Cardiac fibroblast (primary cell): ENCODE data around the gene PCDHGA1.

Experiments used
- DNase-seq, 2 donors: peaks; one replicate each; pipeline versions ENCODE4 v3.0.0 to v3.0.0-alpha.2; 2010; ENCODE audit warnings: low read depth in 2 of 2
- H3K4me3 ChIP-seq, 2 donors: replicated peaks in 1 of 2; 1 replicate in 1 of 2; 2 replicates in 1 of 2; pipeline ENCODE4 v1.5.1; 2011; ENCODE audit warnings: low read depth in 2 of 2, low read length in 2 of 2, mild to moderate bottlenecking in 2 of 2, moderate library complexity in 1 of 2
- TF ChIP-seq, protein P1 (sequence below): IDR thresholded peaks from one replicate; pipeline ENCODE4 v1.5.1; 2011; ENCODE audit warnings: low read depth, mild to moderate bottlenecking, low read length, inconsistent platforms

Gene PCDHGA1

DNA sequence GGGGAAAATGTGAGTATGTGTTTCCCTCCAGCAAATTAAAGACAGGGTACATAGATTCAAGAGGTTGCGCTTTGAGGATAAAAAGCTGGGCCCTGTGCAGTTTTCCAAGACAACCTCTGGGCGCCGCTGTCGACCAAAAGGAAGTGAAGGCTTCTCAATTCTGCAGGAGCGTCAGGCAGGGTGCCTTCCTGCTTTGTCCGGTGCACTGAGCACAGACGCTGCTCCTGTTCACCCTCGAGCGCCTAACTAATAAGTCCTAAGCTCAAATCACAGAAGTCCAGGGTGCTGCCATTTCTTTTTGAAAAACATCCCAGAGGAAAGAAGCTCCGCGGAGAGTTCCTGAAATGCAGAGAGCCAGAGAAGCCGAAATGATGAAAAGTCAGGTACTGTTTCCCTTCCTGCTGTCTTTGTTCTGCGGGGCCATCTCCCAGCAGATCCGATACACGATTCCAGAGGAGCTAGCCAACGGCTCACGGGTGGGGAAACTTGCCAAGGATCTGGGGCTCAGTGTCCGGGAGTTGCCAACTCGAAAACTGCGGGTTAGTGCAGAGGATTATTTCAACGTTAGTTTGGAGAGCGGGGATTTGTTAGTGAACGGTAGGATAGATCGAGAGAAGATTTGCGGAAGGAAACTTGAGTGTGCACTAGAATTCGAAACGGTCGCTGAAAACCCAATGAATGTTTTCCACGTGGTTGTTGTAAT is 19.8 kb downstream of the PCDHGA1 start, which contains the start of gene PCDHGB1:
TSS of gene PCDHGB1 (plus strand) at position 183 of the 703 bp plus-strand sequence. CDS start at position 345, 162 bp downstream.
- TF ChIP-seq, protein P1, sequence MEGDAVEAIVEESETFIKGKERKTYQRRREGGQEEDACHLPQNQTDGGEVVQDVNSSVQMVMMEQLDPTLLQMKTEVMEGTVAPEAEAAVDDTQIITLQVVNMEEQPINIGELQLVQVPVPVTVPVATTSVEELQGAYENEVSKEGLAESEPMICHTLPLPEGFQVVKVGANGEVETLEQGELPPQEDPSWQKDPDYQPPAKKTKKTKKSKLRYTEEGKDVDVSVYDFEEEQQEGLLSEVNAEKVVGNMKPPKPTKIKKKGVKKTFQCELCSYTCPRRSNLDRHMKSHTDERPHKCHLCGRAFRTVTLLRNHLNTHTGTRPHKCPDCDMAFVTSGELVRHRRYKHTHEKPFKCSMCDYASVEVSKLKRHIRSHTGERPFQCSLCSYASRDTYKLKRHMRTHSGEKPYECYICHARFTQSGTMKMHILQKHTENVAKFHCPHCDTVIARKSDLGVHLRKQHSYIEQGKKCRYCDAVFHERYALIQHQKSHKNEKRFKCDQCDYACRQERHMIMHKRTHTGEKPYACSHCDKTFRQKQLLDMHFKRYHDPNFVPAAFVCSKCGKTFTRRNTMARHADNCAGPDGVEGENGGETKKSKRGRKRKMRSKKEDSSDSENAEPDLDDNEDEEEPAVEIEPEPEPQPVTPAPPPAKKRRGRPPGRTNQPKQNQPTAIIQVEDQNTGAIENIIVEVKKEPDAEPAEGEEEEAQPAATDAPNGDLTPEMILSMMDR = peak; percentile 57
- H3K4me3 ChIP-seq = peak within 1 kb of the TSS in 1 of 2 donors; percentile 42
- peak; percentile 49 to 69 for DNase-seq

DNA sequence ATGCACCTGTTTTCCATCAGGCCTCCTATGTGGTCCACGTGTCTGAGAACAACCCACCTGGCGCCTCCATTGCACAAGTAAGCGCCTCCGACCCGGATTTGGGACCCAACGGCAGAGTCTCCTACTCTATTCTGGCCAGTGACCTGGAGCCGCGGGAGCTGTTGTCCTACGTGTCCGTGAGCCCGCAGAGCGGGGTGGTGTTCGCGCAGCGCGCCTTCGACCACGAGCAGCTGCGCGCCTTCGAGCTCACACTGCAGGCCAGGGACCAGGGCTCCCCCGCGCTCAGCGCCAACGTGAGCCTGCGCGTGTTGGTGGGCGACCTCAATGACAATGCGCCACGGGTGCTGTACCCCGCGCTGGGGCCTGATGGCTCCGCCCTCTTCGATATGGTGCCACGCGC is 21.3 kb downstream of the PCDHGA1 start:
- no peak for DNase-seq
- TF ChIP-seq, protein P1 = no peak

DNA sequence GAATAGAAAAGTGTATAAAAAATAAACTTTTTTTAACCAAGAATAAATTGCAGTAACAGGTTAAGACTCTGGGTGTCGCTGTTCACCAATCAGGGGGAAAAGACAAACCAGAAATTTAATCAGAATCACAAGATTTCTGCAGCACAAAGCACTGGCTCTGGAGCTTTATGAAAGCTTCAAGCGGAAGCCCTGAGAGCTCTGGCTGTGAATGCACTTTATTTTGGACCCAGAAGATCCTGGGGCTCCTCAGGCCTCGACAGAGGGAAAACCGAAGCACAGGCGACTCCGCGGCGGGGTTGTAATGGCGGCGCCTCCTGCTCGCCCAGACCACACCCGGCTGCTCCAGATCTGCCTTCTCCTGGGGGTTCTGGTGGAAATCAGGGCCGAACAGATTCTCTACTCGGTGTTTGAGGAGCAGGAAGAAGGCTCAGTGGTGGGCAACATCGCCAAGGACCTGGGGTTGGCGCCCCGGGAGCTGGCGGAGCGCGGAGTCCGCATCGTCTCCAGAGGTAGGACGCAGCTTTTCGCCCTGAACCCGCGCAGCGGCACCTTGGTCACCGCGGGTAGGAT is 24.7 kb downstream of the PCDHGA1 start, which contains the start of gene PCDHGA4:
TSS of gene PCDHGA4 (plus strand) at position 122 of the 570 bp plus-strand sequence. CDS start at position 209, 87 bp downstream.
- TF ChIP-seq, protein P1 = peak; percentile 56

More for the DNA sequence above, 21.3 kb downstream of the PCDHGA1 start:
- H3K4me3 ChIP-seq = no peak overlapping the region

DNA sequence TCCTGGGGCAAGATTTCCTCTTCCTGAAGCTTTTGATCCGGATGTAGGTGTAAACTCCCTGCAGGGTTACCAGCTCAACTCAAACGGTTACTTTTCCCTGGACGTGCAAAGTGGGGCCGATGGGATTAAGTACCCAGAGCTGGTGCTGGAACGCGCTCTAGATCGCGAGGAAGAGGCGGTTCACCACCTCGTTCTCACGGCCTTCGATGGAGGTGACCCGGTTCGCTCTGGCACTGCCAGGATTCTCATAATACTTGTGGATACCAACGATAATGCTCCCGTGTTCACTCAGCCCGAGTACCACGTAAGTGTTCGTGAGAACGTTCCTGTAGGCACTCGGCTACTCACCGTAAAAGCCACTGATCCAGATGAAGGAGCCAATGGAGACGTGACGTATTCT is 25.3 kb downstream of the PCDHGA1 start:
- no peak for DNase-seq
- TF ChIP-seq, protein P1 = no peak
- H3K4me3 ChIP-seq = peak overlapping the region in 1 of 2 donors; percentile 52

More for the DNA sequence above, 24.7 kb downstream of the PCDHGA1 start, which contains the start of gene PCDHGA4:
- DNase-seq = peak; percentile 31 to 50
- peak within 1 kb of the TSS; percentile 33 to 52 for H3K4me3 ChIP-seq

DNA sequence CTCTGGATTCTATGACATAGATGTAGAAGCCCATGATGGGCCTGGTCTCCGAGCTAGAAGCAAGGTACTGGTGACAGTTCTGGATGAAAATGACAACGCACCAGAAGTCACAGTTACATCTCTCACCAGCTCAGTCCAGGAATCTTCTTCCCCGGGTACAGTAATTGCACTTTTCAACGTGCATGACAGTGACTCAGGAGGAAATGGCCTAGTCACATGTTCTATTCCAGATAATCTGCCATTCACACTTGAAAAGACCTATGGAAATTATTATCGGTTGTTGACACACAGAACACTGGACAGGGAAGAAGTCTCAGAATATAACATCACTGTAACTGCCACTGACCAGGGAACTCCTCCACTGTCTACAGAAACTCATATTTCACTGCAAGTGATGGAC is 25.8 kb downstream of the PCDHGA1 start:
- TF ChIP-seq, protein P1 = no peak
- DNase-seq = no peak
- no peak overlapping the region for H3K4me3 ChIP-seq

DNA sequence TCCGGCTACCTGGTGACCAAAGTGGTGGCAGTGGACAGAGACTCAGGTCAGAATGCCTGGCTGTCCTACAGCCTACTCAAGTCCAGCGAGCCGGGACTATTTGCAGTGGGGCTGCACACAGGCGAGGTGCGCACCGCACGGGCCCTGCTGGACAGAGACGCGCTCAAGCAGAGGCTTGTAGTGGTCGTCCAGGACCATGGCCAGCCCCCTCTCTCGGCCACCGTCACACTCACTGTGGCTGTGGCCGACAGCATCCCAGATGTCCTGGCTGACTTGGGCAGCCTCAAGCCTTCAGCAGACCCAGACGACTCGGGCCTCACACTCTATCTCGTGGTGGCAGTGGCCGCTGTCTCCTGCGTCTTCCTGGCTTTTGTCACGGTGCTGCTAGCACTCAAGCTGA is 26.6 kb downstream of the PCDHGA1 start:
- DNase-seq = no peak
- TF ChIP-seq, protein P1 = no peak

More for the DNA sequence above, 26.6 kb downstream of the PCDHGA1 start:
- no peak overlapping the region for H3K4me3 ChIP-seq
